Stimulated activated naive CD8-positive, alpha-beta T cell treated with anti-CD3 and anti-CD28 coated beads, Interleukin-15, Interleukin-2, amounts not matched to agents 100 U/mL and 50 U/mL, for 24 hours (primary cell): Measurements from ENCODE around the gene VKORC1L1.
A peak's percentile ranks its signal among the peaks of the same experiment; 100 is the strongest.
"Not testable (repeated sequence)": the region's sequence is repeated elsewhere in the genome, so short reads cannot be mapped to it uniquely, and the experiment has no call there.

Experiments
- ATAC-seq: fragments of 150-1000 bp; cut with Tn5 transposase; one replicate; pipeline ENCODE4 v1.10.0; 2021
- DNase-seq: peaks from one replicate; pipeline ENCODE4 v3.0.0; 2021

The VKORC1L1 gene

GRCh38 chr7:65978891-65979582, 106.2 kb downstream of the VKORC1L1 start:
- ATAC-seq (no peak), DNase-seq (no peak)

- ATAC-seq = no peak
- no peak for DNase-seq
Measured at GRCh38 chr7:65979583-65980477, 107.0 kb downstream of the VKORC1L1 start.

GRCh38 chr7:65980478-65981250, 107.8 kb downstream of the VKORC1L1 start:
- peak; percentile 68 for DNase-seq

GRCh38 chr7:65981965-65982792, 109.3 kb downstream of the VKORC1L1 start, which contains the start of gene GUSB:
TSS of gene GUSB (minus strand) at chr7:65982213. CDS start at chr7:65982183, 30 bp downstream.
- DNase-seq (peak; percentile 94), ATAC-seq (peak; percentile 87)

More at GRCh38 chr7:65980478-65981250, 107.8 kb downstream of the VKORC1L1 start:
- peak; percentile 78 for ATAC-seq

- ATAC-seq = no peak
- DNase-seq = no peak
Measured at GRCh38 chr7:65983965-65984658, 111.2 kb downstream of the VKORC1L1 start.

GRCh38 chr7:65988084-65988483, 115.2 kb downstream of the VKORC1L1 start:
- ATAC-seq (no peak), DNase-seq (no peak)

GRCh38 chr7:65988503-65988902, 115.6 kb downstream of the VKORC1L1 start:
- DNase-seq, ATAC-seq: not testable (repeated sequence)

- no peak for ATAC-seq
- DNase-seq = no peak
Measured at GRCh38 chr7:65989694-65990080, 116.8 kb downstream of the VKORC1L1 start.

- ATAC-seq, DNase-seq: not testable (repeated sequence)
Measured at GRCh38 chr7:65991829-65992228, 119.0 kb downstream of the VKORC1L1 start.

GRCh38 chr7:65992526-65992925, 119.7 kb downstream of the VKORC1L1 start:
- ATAC-seq = no peak

GRCh38 chr7:65994984-65995383, 122.1 kb downstream of the VKORC1L1 start:
- DNase-seq, ATAC-seq: not testable (repeated sequence)

More at GRCh38 chr7:65992526-65992925, 119.7 kb downstream of the VKORC1L1 start:
- DNase-seq = no peak

GRCh38 chr7:66000823-66001417, 128.0 kb downstream of the VKORC1L1 start:
- not testable (repeated sequence) for DNase-seq, ATAC-seq

- ATAC-seq, DNase-seq: not testable (repeated sequence)
Measured at GRCh38 chr7:66005115-66005671, 132.3 kb downstream of the VKORC1L1 start.

- DNase-seq = no peak
- ATAC-seq = no peak
Measured at GRCh38 chr7:66007232-66007631, 134.4 kb downstream of the VKORC1L1 start.
